GM18499 (cell line): ENCODE data around the gene PPM1N.

ENCODE experiments used
- ATAC-seq: cut with Tn5 transposase; IDR thresholded peaks from one replicate; pipeline ENCODE4 v1.9.1; 2021; ENCODE audit warnings: moderate number of reproducible peaks; ENCODE audit not compliant: insufficient read depth, unreplicated experiment

PPM1N gene

GRCh38 chr19:45498411-45499195, at the start of gene PPM1N:
Gene PPM1N (plus strand): TSS chr19:45498443. CDS start chr19:45498473, 30 bp downstream.
- no peak for ATAC-seq

GRCh38 chr19:45448887-45449299, 49.4 kb upstream of the PPM1N start:
- ATAC-seq = no peak

GRCh38 chr19:45450012-45450333, 48.3 kb upstream of the PPM1N start:
- no peak for ATAC-seq

- no peak for ATAC-seq
These were observed 47.0 kb upstream of the PPM1N start for GRCh38 chr19:45451131-45451849.

GRCh38 chr19:45451850-45452387, 46.3 kb upstream of the PPM1N start:
- ATAC-seq = no peak

- no peak for ATAC-seq
These were observed 42.3 kb upstream of the PPM1N start for GRCh38 chr19:45455707-45456499.

GRCh38 chr19:45456500-45456815, 41.8 kb upstream of the PPM1N start:
- ATAC-seq = no peak

GRCh38 chr19:45457776-45458175, 40.5 kb upstream of the PPM1N start:
- ATAC-seq = no peak

GRCh38 chr19:45460807-45461347, 37.4 kb upstream of the PPM1N start:
- ATAC-seq = no peak

GRCh38 chr19:45462174-45462573, 36.1 kb upstream of the PPM1N start:
- ATAC-seq = no peak

GRCh38 chr19:45463241-45463640, 35.0 kb upstream of the PPM1N start:
- no peak for ATAC-seq

- no peak for ATAC-seq
These were observed 34.0 kb upstream of the PPM1N start for GRCh38 chr19:45464274-45464673.

GRCh38 chr19:45464852-45465441, 33.3 kb upstream of the PPM1N start:
- no peak for ATAC-seq

- ATAC-seq = no peak
These were observed 31.2 kb upstream of the PPM1N start for GRCh38 chr19:45467115-45467455.

GRCh38 chr19:45467456-45468158, 30.6 kb upstream of the PPM1N start, which contains the start of gene FOSB:
Gene FOSB (plus strand): TSS chr19:45467996. CDS start chr19:45468587, 591 bp downstream.
- ATAC-seq = no peak

GRCh38 chr19:45468159-45468651, 30.0 kb upstream of the PPM1N start:
- no peak for ATAC-seq

- no peak for ATAC-seq
These were observed 29.5 kb upstream of the PPM1N start for GRCh38 chr19:45468803-45469131.

GRCh38 chr19:45469132-45469944, 28.9 kb upstream of the PPM1N start:
- no peak for ATAC-seq
